Right ventricle myocardium superior (tissue), 1 donor: ENCODE data around the gene SDHC. TPM values are rescaled to one million over a fixed set of nuclear protein-coding genes. Genes with fewer than 3 reads are reported as not detected.

ENCODE experiments used
- ATAC-seq: fragments of 200-7000 bp; cut with Tn5 transposase; one replicate; pipeline ENCODE4 v1.9.1; 2020; ENCODE audit warnings: mild to moderate bottlenecking; ENCODE audit not compliant: poor library complexity
- DNase-seq: peaks from one replicate; pipeline ENCODE4 v3.0.0-alpha.2; 2020
- intact Hi-C: fragments of 100-400 bp; cut with DNase I; formaldehyde crosslinking; loops from one replicate; pipeline ENCODE4 v1.11.2; 2022
- long read RNA-seq: library from polyadenylated mRNA; unstranded; transcript quantifications from one replicate; pipeline ENCODE4 v2.0.0, GENCODE V29; 2021
- total RNA-seq: library from RNA; stranded (reverse); fragmentation: NEBNext Ultra II Directional; extraction: Animal tissue kit (Norgen Biotek cat#: 25700); gene quantifications from one replicate; pipeline ENCODE4 v1.2.1, GENCODE V29; 2021
- donor health status: DM: no; HTN: yes; CAD: no; lungs with severe emphysema.

The SDHC gene
- 422 TPM for total RNA-seq
- long read RNA-seq, full-length matches to known transcripts = 51 of 66 reads
- long read RNA-seq, partial matches to known transcripts = 3 of 66 reads
- long read RNA-seq, other reads (novel, unspliced or antisense) = 12 of 66 reads

GRCh38 chr1:161314201-161314981, at the start of gene SDHC:
SDHC (plus strand) TSS chr1:161314381; CDS start chr1:161314406, 25 bp downstream.
- ATAC-seq (peak; percentile 99), DNase-seq (peak; percentile 94)
- intact Hi-C loops = no loop called here

- no peak for DNase-seq
Observed at GRCh38 chr1:161265305-161265704, 48.9 kb upstream of the SDHC start.

GRCh38 chr1:161266202-161266601, 48.0 kb upstream of the SDHC start:
- ATAC-seq = no peak
- DNase-seq = no peak
- intact Hi-C loops = no loop called here

More at GRCh38 chr1:161265305-161265704, 48.9 kb upstream of the SDHC start:
- intact Hi-C loops = no loop called here
- no peak for ATAC-seq

DNA sequence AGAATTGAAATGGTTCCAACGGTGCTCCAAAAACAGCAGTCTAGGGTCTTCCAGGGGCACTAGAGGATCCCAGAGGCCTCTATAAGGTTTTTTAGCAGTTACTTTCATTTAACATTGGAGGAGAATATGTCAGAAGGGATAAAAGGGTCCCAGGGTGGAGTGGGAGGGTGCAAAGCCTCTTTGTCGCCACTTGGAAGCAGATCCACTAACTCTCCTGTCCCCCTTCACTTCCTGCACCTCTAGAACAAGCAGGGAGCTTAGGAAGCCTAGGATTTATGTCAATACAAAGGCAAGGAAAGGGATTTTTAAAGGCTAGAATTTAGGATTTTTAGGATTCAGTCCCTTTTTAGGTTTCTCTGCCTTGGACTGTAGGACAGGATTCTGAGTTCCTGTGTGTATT, 47.3 kb upstream of the SDHC start:
- no peak for ATAC-seq
- intact Hi-C loops = no loop called here

GRCh38 chr1:161267321-161267720, 46.9 kb upstream of the SDHC start:
- intact Hi-C loops = no loop called here
- ATAC-seq (no peak), DNase-seq (no peak)

More for the DNA sequence above, 47.3 kb upstream of the SDHC start:
- DNase-seq = no peak

DNA sequence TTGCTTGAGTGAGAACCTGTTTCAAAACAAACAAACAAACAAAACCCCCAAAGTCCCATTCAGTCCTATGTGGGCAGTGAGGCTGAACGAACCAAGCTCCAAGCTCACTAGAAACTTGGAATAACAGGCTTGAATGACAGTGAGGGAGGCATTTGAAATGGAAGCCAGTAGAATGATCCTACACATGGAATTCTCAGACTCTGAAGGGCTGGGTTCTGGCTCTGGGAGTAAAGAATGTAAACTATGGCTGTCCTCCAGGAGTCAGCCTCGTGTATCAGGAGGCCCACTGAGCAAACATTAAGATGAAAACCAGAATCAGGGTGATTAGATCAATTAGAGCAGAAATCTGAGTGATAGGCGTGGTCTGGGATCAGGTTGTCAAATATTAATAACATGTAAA, 40.8 kb upstream of the SDHC start:
- DNase-seq = no peak
- intact Hi-C loops = no loop called here
- ATAC-seq = no peak

GRCh38 chr1:161274874-161275273, 39.3 kb upstream of the SDHC start:
- intact Hi-C loops = no loop called here
- no peak for ATAC-seq
- DNase-seq = no peak

GRCh38 chr1:161282991-161283390, 31.2 kb upstream of the SDHC start:
- DNase-seq (no peak), ATAC-seq (no peak)
- intact Hi-C loops = no loop called here

DNA sequence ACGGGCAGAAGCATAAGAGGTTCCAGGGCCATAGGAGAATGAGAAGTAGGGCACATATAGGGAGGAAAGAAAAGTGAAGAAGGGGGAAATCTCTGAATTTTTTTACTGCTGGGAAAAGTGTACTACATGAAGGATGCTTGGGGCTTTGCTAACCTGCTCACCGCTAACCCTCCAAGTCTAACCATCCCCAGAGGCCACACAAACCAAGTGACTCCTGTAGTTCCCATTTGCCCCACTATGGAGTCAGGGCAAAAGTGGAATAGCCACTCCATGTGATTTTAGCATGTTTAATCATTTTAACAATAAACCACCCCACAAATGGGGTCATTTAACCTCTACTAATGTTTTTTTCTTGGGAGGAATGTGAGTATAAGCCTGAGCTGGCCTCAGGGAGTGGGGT, 29.1 kb upstream of the SDHC start:
- intact Hi-C loops = no loop called here
- no peak for DNase-seq
- ATAC-seq = no peak

- ATAC-seq (no peak), DNase-seq (no peak)
- intact Hi-C loops = no loop called here
Observed at GRCh38 chr1:161285521-161285920, 28.7 kb upstream of the SDHC start.

GRCh38 chr1:161287482-161288054, 26.6 kb upstream of the SDHC start:
- no peak for ATAC-seq
- DNase-seq = no peak
- intact Hi-C loops = no loop called here

GRCh38 chr1:161290779-161291178, 23.4 kb upstream of the SDHC start:
- intact Hi-C loops = no loop called here
- ATAC-seq (no peak), DNase-seq (no peak)

DNA sequence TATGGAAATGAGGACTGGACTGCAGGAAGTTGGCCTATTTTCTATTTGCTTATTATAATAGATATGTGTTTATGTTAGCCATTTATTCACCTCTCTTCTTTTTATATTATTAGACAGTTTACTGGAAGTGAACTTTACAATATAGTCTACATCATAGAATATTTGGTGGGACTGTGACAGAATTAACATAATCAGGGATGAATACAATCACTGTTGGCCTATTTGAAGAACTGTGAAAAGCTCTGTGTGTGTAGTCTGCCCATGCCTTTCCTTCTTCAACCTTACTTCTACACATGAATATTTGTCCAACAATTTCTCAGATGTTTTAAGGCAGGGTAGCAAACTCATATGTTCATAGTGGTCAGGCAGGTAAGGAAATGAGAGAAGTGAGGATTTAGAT, 16.8 kb upstream of the SDHC start:
- ATAC-seq (no peak), DNase-seq (no peak)
- intact Hi-C loops = loop anchor here (5.0 kb wide), 1 partner anchor 65 kb away; no protein-coding TSS in a partner anchor

DNA sequence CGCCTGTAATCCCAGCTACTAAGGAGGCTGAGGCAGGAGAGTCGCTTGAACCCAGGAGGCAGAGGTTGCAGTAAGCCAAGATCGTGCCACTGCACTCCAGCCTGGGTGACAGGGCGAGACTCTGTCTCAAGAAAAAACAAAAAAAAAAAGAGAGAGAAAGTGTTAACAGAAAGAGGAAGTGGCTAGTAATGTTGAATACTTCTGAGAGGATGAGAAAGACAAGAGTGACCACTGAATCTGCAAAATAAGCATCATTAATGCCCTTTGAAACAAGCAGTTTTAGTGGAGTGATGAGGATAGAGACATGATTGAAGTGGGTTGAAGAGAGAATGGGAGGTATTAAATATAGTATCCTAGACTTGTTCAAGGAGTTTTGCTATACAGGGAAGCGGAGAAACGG, 16.1 kb upstream of the SDHC start:
- intact Hi-C loops = loop anchor here (5.0 kb wide), 1 partner anchor 66 kb away; no protein-coding TSS in a partner anchor
- no peak for ATAC-seq
- DNase-seq = no peak

- DNase-seq (no peak), ATAC-seq (no peak)
- intact Hi-C loops = loop anchor here (5.0 kb wide), 1 partner anchor 67 kb away; no protein-coding TSS in a partner anchor
Observed at GRCh38 chr1:161299347-161299746, 14.8 kb upstream of the SDHC start.

DNA sequence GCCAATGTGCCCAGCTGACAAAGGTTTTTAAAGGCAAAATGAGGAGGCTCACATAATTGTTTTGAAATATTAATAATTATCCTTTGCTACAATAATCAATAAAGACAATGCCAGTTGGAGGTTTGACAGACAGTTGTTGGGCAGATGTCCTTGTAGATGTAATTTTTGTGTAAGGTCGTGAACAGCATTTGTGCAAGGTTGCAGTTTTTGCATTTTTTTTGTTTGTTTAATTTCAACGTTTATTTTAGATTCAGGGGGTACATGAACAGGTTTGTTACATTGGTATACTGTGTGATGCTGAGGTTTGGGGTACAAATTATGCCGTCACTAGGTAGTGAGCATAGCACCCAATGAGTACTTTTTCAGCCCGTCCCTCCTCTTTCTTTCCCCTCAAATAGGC, 13.7 kb upstream of the SDHC start:
- ATAC-seq (no peak), DNase-seq (no peak)
- intact Hi-C loops = no loop called here

DNA sequence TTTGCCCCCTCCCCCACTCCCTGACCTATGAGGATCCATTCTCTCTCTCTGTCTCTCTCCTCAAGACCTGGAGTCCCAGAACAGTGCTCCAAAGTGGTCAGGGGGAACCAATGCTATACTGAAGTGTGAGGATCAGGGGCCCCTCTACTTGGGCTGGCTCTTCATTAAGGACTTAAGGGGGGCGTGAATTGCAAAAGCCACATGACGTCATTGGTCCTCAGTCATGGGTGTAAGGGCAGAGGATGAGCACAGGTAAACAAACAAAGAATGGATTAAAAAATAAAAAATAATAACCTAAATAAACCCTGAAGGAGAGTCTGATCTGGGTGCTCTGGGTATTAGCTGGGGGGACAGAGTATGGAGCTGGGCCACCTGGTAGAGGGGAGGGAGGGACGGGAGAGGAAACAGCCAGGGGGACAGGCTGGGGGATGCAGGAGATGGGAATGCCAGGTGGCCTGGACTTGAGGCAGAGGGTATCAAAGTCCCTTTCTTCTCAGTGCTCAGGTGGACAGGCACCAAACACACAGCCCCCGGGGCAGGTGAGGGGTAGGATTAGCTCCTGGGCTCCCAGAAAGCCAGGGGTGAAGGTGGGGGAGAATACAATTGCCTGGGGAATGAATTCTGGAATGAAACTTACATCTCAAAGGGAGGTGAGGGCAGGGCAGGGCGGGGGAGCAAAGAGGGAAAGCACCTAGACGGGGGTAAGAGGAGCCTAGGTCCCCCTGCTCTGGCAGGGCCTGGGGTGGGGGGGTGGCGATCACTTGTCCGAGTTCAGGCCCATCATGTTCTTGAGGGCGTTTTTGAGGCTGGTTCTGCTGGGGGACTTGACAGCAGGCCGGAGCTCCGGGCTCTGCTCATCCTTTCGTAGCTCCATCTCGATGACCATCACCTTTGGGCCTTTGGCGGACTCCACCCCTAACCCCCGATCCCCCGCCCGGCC, 9.0 kb upstream of the SDHC start:
- intact Hi-C loops = loop anchor here (5.0 kb wide), 1 partner anchor 78 kb away; the partner anchor contains the start of gene TOMM40L
- no peak for DNase-seq
- no peak for ATAC-seq

GRCh38 chr1:161305867-161306519, 8.2 kb upstream of the SDHC start:
- ATAC-seq (peak; percentile 94), DNase-seq (peak; percentile 90)
- intact Hi-C loops = loop anchor here (5.0 kb wide), 1 partner anchor 79 kb away; the partner anchor contains the start of gene TOMM40L
